Epidermal melanocyte (primary cell): ENCODE data around the gene RPS6KA4.
"Not testable (repeated sequence)": the region's sequence is repeated elsewhere in the genome, so short reads cannot be mapped to it uniquely, and the experiment has no call there.

Experiments used
- DNase-seq: peaks from one replicate; pipeline ENCODE4 v3.0.0; 2011; ENCODE audit warnings: low spot score; ENCODE audit not compliant: insufficient read length

The RPS6KA4 gene

DNA sequence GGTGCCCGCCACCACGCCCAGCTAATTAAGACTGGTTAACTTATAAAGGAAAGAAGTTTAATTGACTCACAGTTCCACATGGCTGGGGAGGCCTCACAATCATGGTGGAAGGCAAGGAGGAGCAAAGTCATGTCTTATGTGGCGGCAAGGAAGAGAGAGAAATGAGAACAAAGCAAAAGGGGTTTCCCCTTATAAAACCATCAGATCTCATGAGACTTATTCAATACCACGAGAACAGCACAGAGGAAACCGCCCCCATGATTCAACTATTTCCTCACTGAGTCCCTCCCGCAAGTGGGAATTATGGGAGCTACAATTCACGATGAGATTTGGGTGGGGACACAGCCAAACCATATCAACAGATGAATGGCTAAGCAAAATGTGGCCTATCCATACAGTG, 59.3 kb downstream of the RPS6KA4 start:
- not testable (repeated sequence) for DNase-seq

DNA sequence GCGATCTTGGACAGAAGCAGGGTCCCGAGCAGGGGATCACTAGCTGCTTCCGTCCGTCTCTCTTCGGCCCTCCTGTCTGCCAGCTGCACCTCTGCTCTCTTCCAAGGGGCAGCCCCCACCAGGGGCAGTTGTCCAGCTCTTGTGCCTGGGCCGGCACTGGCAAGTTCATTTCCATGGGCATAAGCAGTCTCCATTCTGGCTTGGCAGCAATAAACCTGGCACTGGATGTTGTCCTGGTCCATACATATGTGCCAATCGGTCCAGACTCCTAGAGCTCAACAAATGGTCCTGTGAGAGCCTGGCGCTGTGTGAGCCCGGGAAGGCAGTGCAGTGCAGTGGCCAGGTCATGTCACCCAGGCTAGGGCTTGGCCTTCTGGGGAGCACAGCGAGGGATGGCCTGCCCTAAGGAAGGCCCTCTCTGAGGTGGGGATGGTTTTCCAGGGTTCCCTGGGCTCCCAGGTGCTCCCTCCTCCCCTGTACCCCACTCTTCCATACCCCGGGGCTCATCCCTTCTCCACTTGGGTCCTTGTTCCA, 60.4 kb downstream of the RPS6KA4 start:
- DNase-seq: no peak

DNA sequence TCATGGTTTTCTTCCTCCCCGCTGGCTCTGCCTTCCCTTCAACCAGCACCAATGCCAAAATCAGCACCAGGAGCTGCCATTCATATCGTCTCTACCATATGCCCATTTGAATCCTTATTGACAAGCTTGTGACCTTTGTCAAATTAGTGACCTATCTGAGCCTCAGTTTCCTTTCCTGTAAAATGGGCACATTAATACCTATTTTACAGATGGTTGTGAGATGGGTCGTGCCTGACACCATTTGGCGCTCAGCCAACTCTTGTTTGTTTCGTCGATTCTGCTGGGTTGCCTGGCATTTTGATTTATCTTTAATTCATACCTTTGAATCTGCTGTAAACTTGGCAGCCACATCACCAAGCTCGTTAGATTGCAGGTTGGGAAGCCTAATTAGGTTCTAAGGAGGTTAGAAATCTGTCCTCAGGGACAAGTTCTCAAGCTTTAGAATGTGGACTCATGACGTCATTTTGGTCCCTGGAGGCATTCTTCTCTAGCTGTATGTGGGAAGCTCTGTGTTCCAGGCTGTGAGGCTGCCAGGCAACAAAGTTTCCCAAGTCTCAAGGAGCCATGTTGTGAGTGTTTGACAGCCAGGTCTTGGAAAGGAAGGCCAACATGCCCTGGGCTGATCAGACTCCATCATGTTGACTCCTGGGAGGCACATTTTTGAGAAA, 61.0 kb downstream of the RPS6KA4 start:
- no peak for DNase-seq
